Karpas-422 (cell line): ENCODE results near the gene IGLL5. TPM values are rescaled to one million over a fixed set of nuclear protein-coding genes. Genes with fewer than 3 reads are reported as not detected.

Source experiments
- DNase-seq: peaks from one replicate; pipeline ENCODE4 v3.0.0-alpha.2; 2015
- H2AFZ ChIP-seq: fragments of 200-600 bp; sonication (generic); 2 replicates; pipeline ENCODE4 v1.6.1; 2014; ENCODE audit warnings: antibody characterized with exemption, low read length, mixed read lengths
- H3K27ac ChIP-seq: fragments of 200-600 bp; sonication (generic); 2 replicates; pipeline ENCODE4 v1.5.1; 2014; ENCODE audit warnings: mild to moderate bottlenecking, low read length, moderate library complexity
- H3K27me3 ChIP-seq: fragments of 200-600 bp; sonication (generic); 2 replicates; pipeline ENCODE4 v1.6.1; 2014; ENCODE audit warnings: low read length, mixed read lengths
- H3K36me3 ChIP-seq: fragments of 200-600 bp; sonication (generic); 2 replicates; pipeline ENCODE4 v1.6.1; 2014; ENCODE audit warnings: low read length, mixed read lengths; ENCODE audit not compliant: insufficient read depth
- H3K4me1 ChIP-seq: fragments of 200-600 bp; sonication (generic); 2 replicates; pipeline ENCODE4 v1.6.1; 2014; ENCODE audit warnings: mild to moderate bottlenecking, low read length, mixed read lengths
- H3K4me2 ChIP-seq: fragments of 200-600 bp; sonication (generic); 2 replicates; pipeline ENCODE4 v1.6.1; 2014; ENCODE audit warnings: low read length, low read depth, mild to moderate bottlenecking; ENCODE audit not compliant: poor library complexity, severe bottlenecking
- H3K4me3 ChIP-seq: fragments of 200-600 bp; sonication (generic); 2 replicates; pipeline ENCODE4 v1.5.1; 2014; ENCODE audit warnings: mild to moderate bottlenecking, antibody characterized with exemption, low read length, mixed read lengths
- H3K79me2 ChIP-seq: fragments of 200-600 bp; sonication (generic); 2 replicates; pipeline ENCODE4 v1.6.1; 2014; ENCODE audit warnings: mild to moderate bottlenecking, low read length, mixed read lengths
- H3K9ac ChIP-seq: fragments of 200-600 bp; sonication (generic); 2 replicates; pipeline ENCODE4 v1.6.0; 2014; ENCODE audit warnings: low read length
- H3K9me2 ChIP-seq: fragments of 200-600 bp; sonication (generic), shearing (Covaris generic); replicated peaks from 2 replicates; pipeline ENCODE4 v1.6.0; 2014; ENCODE audit warnings: mild to moderate bottlenecking, low read length, moderate library complexity; ENCODE audit not compliant: insufficient read depth
- H3K9me3 ChIP-seq: fragments of 300-700, 200-600 bp; sonication (generic); 2 replicates; pipeline ENCODE4 v1.6.1; 2014; ENCODE audit warnings: low read length, mixed read lengths
- H4K20me1 ChIP-seq: fragments of 200-600 bp; sonication (generic); 2 replicates; pipeline ENCODE4 v1.6.1; 2014; ENCODE audit warnings: mild to moderate bottlenecking, antibody characterized with exemption, low read length, low read depth; ENCODE audit not compliant: insufficient read depth
- total RNA-seq: library from RNA; depleted of rRNA; stranded (reverse); fragments of >200 nt; shearing (Covaris generic); gene quantifications from 2 replicates; pipeline ENCODE4 v1.2.3, GENCODE V29; 2014; ENCODE audit warnings: low replicate concordance

Gene IGLL5
- total RNA-seq, 1 experiment from 2014 or later: 1.1 TPM

DNA sequence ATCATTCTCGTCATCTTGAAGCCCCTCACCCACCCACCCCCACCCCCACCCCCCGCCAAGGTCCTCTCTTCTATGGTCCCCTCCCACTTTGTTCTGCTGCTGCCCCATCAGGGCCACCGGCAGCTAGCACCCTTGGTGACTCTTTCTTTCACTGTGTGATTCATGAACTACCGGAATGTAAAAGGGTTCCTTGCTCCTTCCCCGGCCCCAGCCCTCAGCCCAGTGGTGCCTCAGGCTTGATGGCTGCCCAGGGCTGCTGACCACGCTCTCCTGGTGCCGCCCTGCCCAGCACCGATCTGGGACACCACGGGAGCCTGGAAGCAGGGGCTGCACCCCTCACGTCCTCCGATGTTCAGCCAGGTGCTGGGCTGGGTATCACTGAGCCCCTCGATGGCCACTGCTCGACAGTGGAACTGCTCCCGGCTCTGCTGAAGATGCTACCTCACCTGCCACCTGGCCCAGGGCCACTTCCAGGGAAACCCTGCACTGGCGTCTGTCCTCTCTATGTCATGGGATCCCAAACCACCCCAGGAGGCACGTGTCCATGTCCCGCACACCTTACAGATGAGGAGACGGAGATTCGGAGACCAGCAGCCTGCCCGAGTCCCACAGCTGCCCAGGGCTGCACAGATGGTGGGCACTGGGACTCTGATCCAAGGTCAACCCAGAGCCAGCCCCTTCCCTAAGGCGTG, 39.7 kb downstream of the IGLL5 start:
- Histone ChIP-seq H3K79me2 (no peaks in the 10 kb centered on the region), H3K27ac (no peak overlapping the region), H3K9ac (no peak overlapping the region), H3K9me2 (no peaks in the 10 kb centered on the region), H3K4me1 (peaks cover 50% of the 10 kb centered on the region), H3K27me3 (no peaks in the 10 kb centered on the region), H3K4me2 (no peak overlapping the region), H3K36me3 (no peaks in the 10 kb centered on the region), H3K4me3 (no peak overlapping the region), H3K9me3 (no peaks in the 10 kb centered on the region), H2AFZ (no peak overlapping the region), H4K20me1 (peaks cover 51% of the 10 kb centered on the region)
- no peak for DNase-seq

DNA sequence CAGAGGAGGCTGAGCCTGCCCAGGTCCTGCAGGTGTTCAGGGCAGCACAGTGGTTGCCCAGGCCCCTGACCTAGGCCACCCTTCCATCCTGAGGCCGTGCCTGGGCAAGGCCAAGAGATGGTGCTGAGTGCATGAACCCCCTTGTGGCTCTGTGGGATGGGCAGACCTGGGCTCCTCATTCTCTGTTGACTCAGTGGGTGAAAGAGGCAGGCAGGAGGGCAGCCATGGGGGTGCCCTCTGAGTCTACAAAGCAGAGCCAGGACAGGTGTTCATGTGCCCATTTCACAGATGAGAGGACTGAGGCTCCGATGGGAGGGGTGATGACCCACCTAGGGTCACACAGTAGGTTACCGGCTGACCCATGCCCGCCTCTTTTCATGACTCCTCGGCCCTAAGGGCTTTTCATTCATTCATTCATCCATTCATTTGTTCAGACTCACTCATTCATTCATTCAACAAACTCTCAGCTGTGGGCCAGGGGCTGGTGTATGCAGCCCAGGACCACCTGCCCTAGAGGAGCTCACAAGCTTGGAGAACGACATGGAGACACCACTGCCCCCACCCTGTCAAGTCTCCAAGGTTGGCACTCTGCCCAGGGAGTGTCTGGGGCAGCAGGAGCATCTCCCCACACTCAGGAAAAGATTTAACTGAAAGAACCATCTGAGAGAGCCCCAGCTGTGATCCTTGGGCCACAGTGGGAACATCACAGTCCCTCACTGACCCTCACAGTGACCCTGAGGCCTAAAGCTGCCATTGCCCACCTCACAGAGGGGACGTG, 40.5 kb downstream of the IGLL5 start:
- Histone ChIP-seq H2AFZ (no peak overlapping the region), H3K27me3 (no peaks in the 10 kb centered on the region), H3K27ac (no peak overlapping the region), H3K4me2 (peak overlapping the region; percentile 16), H3K36me3 (no peaks in the 10 kb centered on the region), H3K9me3 (no peaks in the 10 kb centered on the region), H3K4me1 (peaks cover 57% of the 10 kb centered on the region), H3K4me3 (no peak overlapping the region), H3K79me2 (no peaks in the 10 kb centered on the region), H3K9ac (peak overlapping the region; percentile 42; the same call in 1 of the 2 replicates), H4K20me1 (peaks cover 51% of the 10 kb centered on the region), H3K9me2 (no peaks in the 10 kb centered on the region)
- no peak for DNase-seq

DNA sequence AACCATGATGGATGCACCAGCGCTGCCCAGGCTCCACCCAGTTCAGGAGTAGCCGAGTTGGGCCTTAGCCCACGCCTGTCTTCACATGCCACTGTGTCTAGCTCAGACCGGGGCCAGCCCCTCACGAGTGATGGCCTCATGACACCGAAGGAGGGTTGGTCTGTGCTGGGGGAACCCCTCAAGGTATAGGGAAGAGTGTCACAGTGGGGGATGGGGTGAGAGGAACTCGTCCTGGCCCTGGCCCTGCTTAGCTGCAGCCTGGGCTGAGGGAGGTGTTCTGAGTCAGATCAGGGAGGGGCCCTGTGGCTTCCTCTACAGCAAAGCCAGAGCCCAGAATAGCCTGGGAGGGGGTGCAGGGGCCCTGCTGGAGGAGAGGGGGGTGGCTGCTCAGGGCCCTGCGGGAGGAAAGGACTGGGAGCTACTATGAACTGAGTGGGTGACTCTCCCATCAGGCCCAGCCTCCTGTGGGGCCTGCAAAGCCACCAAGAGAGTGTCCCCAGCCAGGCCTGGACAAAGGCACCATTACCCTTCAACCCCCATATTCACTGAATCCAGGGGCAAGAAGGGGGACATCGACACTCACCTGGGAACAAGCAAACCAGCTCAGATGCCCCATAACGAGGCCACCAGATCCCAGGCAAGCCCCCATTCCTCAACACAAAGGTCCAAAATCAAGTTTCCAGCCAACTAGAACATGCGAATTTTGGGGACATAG, 41.2 kb downstream of the IGLL5 start:
- no peaks in the 10 kb centered on the region for H3K9me2 ChIP-seq
- H3K4me1 ChIP-seq: peaks cover 64% of the 10 kb centered on the region
- H3K36me3 ChIP-seq: no peaks in the 10 kb centered on the region
- no peak overlapping the region for H3K4me3 ChIP-seq
- H4K20me1 ChIP-seq: peaks cover 46% of the 10 kb centered on the region
- peak overlapping the region; percentile 16 for H3K4me2 ChIP-seq
- H2AFZ ChIP-seq: no peak overlapping the region
- DNase-seq: peak; percentile 79
- no peaks in the 10 kb centered on the region for H3K79me2 ChIP-seq
- H3K27ac ChIP-seq: no peak overlapping the region; the same call in 1 of the 2 replicates
- no peaks in the 10 kb centered on the region for H3K27me3 ChIP-seq
- peak overlapping the region; percentile 42; the same call in 1 of the 2 replicates for H3K9ac ChIP-seq
- H3K9me3 ChIP-seq: no peaks in the 10 kb centered on the region

DNA sequence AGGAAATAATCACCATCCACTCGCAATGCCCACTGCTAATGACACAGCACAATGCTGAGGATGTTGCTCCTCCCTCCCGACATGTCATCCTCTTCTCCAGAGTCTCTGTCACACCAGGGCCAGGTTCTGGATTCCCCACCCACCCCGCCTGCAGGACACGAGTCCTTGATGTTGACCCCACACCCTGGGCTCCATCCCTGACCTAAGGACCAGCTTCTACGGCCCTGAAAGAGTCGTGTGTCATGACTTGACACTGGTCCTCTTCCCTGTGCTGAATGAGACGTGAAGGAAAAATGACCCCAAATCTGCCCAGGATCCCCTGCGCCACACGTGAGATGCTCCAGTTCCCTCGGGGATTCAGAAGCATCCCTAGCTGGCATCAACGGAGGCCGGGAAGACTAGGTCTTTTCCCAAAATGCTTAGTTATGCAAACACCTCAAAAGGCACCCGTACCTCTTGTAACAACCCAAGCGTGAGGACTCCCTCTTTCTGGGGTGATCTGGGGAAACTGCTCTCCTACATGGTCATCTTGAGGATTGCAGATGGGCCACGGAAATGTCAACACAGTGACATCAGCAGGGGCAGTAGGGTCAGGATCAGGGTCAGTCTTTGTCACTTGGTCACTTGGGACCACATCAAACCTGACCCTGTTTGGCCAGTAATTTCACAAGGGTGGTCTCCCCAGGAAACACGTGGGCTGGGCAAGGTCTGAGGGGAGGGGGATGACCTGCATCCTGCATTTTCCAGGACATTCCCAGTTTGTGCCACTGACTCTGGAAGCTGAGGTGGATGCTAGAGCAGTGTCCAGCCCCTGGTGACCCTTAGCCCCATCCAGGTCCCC, 42.0 kb downstream of the IGLL5 start:
- Histone ChIP-seq H3K27me3 (no peaks in the 10 kb centered on the region), H3K36me3 (no peaks in the 10 kb centered on the region), H3K4me3 (no peak overlapping the region), H3K4me1 (peaks cover 72% of the 10 kb centered on the region), H3K9me3 (no peaks in the 10 kb centered on the region), H3K4me2 (peak overlapping the region; percentile 16), H3K9me2 (no peaks in the 10 kb centered on the region), H3K79me2 (no peaks in the 10 kb centered on the region), H3K27ac (no peak overlapping the region; the same call in 1 of the 2 replicates), H3K9ac (peak overlapping the region; percentile 42; the same call in 1 of the 2 replicates), H4K20me1 (peaks cover 43% of the 10 kb centered on the region), H2AFZ (no peak overlapping the region)
- no peak for DNase-seq

DNA sequence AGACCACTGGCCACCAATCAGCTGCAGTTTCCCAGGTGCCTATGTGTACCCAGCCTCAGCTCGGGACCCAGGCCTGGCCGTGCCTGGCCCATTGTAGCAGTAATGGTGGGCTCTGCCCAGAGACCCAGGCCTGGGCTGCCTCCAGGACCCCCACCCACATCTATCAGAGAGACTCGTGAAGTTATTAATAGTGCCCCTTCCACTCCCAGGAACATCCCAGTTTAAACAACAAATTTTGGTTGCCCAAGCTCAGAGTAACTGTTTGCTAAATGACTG, 42.5 kb downstream of the IGLL5 start:
- H3K9ac ChIP-seq: no peak overlapping the region
- peaks cover 38% of the 10 kb centered on the region for H4K20me1 ChIP-seq
- H3K4me3 ChIP-seq: no peak overlapping the region
- H3K4me2 ChIP-seq: no peak overlapping the region
- no peak overlapping the region for H2AFZ ChIP-seq
- no peak overlapping the region for H3K27ac ChIP-seq
- H3K4me1 ChIP-seq: peaks cover 78% of the 10 kb centered on the region
- H3K36me3 ChIP-seq: no peaks in the 10 kb centered on the region
- H3K27me3 ChIP-seq: no peaks in the 10 kb centered on the region
- H3K9me3 ChIP-seq: no peaks in the 10 kb centered on the region
- no peaks in the 10 kb centered on the region for H3K9me2 ChIP-seq
- DNase-seq: no peak
- H3K79me2 ChIP-seq: no peaks in the 10 kb centered on the region

DNA sequence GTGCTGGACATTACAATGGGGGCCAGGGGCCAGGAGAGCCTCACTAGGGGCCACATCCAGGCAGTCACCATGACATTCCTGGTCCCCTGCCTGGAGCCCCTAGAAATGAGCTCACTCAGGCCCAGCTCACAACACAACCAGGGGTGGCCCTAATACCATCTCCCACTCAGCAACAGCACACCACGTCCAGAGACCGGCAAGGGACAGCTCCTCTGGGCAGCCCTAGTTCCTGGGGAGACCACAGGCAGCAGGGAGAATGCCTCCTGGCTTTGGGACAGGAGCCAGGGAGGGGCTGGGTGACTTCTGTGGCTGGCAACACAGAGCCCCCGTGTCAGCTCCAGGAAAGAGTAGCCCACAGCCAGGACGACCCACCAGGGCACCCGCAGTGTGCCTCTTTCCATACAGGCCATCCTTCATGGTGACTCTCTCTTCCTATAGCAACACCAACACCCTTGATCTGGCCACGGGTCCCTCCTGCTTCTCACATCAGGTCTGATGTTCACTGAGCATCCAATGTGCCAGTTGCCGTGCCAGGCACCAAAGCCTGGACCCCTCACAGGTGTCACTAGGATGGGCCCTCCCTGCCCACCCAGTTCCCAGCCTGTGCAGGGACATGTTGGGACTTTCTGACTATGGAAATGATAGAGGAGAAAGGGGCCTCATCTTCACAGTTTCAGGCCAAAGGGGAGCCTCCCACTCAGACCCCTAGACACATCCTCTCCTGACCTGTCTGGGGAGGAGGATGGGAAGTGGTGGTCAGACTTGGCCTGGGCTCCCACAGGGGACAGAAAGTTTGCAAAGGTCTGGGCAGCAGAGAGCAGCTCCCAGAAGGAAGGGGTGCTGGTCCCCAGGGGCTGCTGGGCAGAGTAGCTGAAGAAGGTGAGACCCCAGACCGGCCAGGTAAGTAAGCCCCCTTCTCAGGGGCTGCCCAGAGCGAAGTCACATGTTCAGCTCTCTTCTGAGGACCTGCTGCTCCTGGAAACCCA, 43.2 kb downstream of the IGLL5 start:
- H3K27ac ChIP-seq: no peak overlapping the region
- no peak overlapping the region for H3K4me2 ChIP-seq
- H3K79me2 ChIP-seq: no peaks in the 10 kb centered on the region
- no peak overlapping the region for H3K9ac ChIP-seq
- no peaks in the 10 kb centered on the region for H3K36me3 ChIP-seq
- H3K9me3 ChIP-seq: no peaks in the 10 kb centered on the region
- H3K9me2 ChIP-seq: no peaks in the 10 kb centered on the region
- H3K4me1 ChIP-seq: peaks cover 81% of the 10 kb centered on the region
- H4K20me1 ChIP-seq: peaks cover 31% of the 10 kb centered on the region; the same call in 1 of the 2 replicates
- H3K27me3 ChIP-seq: no peaks in the 10 kb centered on the region
- no peak overlapping the region for H3K4me3 ChIP-seq
- no peak for DNase-seq
- H2AFZ ChIP-seq: no peak overlapping the region

DNA sequence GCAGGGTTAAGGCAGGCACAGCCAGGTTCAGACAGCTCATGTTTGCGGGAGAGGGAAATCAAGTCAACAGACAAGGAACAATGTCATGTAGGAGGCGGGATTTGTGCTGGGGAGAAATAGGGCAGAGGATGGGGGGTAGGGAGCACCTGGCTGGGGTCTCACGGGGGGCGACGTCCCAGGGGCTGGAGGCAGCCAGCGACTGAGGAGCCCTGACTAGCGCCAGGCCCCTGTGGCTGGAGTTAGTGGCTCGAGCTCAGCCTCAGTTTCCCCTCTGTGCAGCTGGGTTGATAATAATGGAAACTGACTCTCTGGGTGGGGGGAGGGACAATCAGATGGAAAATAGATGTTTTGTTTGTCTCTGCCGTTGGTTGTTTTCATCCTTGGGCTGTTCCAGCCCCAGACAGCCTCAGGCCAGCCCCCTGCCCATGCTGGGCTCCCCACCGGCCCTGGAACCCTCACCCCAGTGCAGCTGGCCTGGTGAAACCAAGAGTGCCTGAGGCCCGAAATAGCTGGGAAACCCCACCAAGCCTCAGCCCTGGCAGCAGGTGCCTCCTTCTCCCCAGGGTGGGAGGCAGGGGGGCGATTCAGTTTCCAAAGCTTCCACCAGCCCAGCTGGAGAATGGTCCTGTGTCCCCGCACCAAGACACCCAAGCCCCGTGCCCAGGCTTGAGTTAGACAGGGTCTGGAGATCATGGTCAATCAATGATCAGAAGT, 44.1 kb downstream of the IGLL5 start:
- H4K20me1 ChIP-seq: peaks cover 24% of the 10 kb centered on the region; the same call in 1 of the 2 replicates
- no peak for DNase-seq
- H2AFZ ChIP-seq: no peak overlapping the region
- H3K36me3 ChIP-seq: no peaks in the 10 kb centered on the region
- no peak overlapping the region for H3K9ac ChIP-seq
- H3K9me3 ChIP-seq: no peaks in the 10 kb centered on the region
- H3K4me2 ChIP-seq: no peak overlapping the region
- H3K79me2 ChIP-seq: no peaks in the 10 kb centered on the region
- H3K27ac ChIP-seq: no peak overlapping the region
- H3K27me3 ChIP-seq: no peaks in the 10 kb centered on the region
- H3K4me3 ChIP-seq: no peak overlapping the region
- H3K4me1 ChIP-seq: peaks cover 86% of the 10 kb centered on the region
- no peaks in the 10 kb centered on the region for H3K9me2 ChIP-seq
